Measurements from ENCODE around the gene NCR3LG1.

GRCh38 chr11:17410606-17411379, 59.2 kb downstream of the NCR3LG1 start:
- TF ChIP-seq POLR2A (IDR thresholded peaks at IDR 0.05) (peak; percentile 9), CTCF (IDR thresholded peaks at IDR 0.05) (no peak), POLR2AphosphoS5 (IDR thresholded peaks at IDR 0.05) (peak in 1 of 3 donors; percentile 47)
